B cell (primary cell): ENCODE results near the gene MAP7D1.

Experiments used
- EZH2 ChIP-seq: IDR thresholded peaks from 2 replicates; pipeline ENCODE4 v1.6.1; 2012; ENCODE audit warnings: borderline replicate concordance, low read depth, mild to moderate bottlenecking, moderate library complexity, low read length; ENCODE audit not compliant: insufficient read depth, poor library complexity, severe bottlenecking
- TF ChIP-seq, protein P1 (sequence below): fragments of 200-600 bp; IDR thresholded peaks from one replicate; pipeline ENCODE4 v1.8.0; 2022; ENCODE audit warnings: antibody characterized with exemption, mild to moderate bottlenecking

DNA sequence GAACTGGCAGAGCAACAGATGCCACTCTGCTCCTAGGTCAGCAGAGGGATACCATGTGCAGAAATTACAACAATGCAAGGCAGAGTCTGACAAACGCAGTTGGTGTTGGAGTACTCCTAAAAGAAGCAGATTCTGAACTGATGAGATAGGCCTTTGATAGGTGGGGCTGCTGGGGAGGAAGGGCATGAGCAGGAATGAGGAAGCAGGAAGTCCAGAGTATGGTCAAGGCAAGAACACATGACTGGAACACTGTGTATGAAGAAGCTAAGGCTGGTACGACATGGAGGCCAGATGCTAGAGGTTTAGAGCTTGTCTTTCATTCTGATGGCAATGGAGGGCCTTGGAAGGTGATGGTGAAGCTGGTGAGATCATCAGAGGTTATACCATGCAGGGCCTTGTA lies 56.8 kb downstream of the MAP7D1 start:
- TF ChIP-seq, protein P1, sequence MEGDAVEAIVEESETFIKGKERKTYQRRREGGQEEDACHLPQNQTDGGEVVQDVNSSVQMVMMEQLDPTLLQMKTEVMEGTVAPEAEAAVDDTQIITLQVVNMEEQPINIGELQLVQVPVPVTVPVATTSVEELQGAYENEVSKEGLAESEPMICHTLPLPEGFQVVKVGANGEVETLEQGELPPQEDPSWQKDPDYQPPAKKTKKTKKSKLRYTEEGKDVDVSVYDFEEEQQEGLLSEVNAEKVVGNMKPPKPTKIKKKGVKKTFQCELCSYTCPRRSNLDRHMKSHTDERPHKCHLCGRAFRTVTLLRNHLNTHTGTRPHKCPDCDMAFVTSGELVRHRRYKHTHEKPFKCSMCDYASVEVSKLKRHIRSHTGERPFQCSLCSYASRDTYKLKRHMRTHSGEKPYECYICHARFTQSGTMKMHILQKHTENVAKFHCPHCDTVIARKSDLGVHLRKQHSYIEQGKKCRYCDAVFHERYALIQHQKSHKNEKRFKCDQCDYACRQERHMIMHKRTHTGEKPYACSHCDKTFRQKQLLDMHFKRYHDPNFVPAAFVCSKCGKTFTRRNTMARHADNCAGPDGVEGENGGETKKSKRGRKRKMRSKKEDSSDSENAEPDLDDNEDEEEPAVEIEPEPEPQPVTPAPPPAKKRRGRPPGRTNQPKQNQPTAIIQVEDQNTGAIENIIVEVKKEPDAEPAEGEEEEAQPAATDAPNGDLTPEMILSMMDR: no peak
- TF ChIP-seq EZH2: no peak
